ENCODE results near the gene P2RY8. TPM values are rescaled to one million over a fixed set of nuclear protein-coding genes. Genes with fewer than 3 reads are reported as not detected.

P2RY8 gene
- total RNA-seq, 4 donors from 2014 or later: 0.81 to 2.7 (median 1.8) TPM

GRCh38 chrX:1422135-1422465, 114.9 kb downstream of the P2RY8 start:
- Histone ChIP-seq H3K4me3 (no peak overlapping the region), H3K27ac (no peak overlapping the region), H3K36me3 (peaks cover 0 to 87% of the 10 kb centered on the region in 2 donors), H3K27me3 (no peaks in the 10 kb centered on the region), H3K4me1 (no peaks in the 10 kb centered on the region), H3K9me3 (peaks cover 0 to 28% (median 0%) of the 10 kb centered on the region in 3 donors)
- no peak for ATAC-seq
- WGBS, 2 donors (ENCODE audit: low coverage in 1 of 2): 96 to 100% methylated on average over 3 of the region's 4 CpGs
- TF ChIP-seq POLR2A (IDR thresholded peaks at IDR 0.05): no peak
- TF ChIP-seq POLR2AphosphoS5 (IDR thresholded peaks at IDR 0.05): no peak
- TF ChIP-seq EP300 (IDR thresholded peaks at IDR 0.05): no peak
- TF ChIP-seq CTCF (IDR thresholded peaks at IDR 0.05): no peak

- Histone ChIP-seq H3K36me3 (peaks cover 0 to 89% of the 10 kb centered on the region in 2 donors), H3K4me3 (no peak overlapping the region), H3K9me3 (peaks cover 0 to 28% (median 0%) of the 10 kb centered on the region in 3 donors), H3K4me1 (no peaks in the 10 kb centered on the region), H3K27me3 (no peaks in the 10 kb centered on the region), H3K27ac (no peak overlapping the region)
- 96 to 97% methylated on average over 10 to 18 of the region's 19 CpGs for WGBS, 2 donors (ENCODE audit: low coverage in 1 of 2)
- no peak for TF ChIP-seq POLR2A (IDR thresholded peaks at IDR 0.05)
- no peak for TF ChIP-seq POLR2AphosphoS5 (IDR thresholded peaks at IDR 0.05)
- TF ChIP-seq CTCF (IDR thresholded peaks at IDR 0.05): no peak
- TF ChIP-seq EP300 (IDR thresholded peaks at IDR 0.05): no peak
- ATAC-seq: no peak
Measured at GRCh38 chrX:1421433-1422134, 115.4 kb downstream of the P2RY8 start.

- no peak for ATAC-seq
Measured at GRCh38 chrX:1420371-1420770, 116.6 kb downstream of the P2RY8 start.

DNA sequence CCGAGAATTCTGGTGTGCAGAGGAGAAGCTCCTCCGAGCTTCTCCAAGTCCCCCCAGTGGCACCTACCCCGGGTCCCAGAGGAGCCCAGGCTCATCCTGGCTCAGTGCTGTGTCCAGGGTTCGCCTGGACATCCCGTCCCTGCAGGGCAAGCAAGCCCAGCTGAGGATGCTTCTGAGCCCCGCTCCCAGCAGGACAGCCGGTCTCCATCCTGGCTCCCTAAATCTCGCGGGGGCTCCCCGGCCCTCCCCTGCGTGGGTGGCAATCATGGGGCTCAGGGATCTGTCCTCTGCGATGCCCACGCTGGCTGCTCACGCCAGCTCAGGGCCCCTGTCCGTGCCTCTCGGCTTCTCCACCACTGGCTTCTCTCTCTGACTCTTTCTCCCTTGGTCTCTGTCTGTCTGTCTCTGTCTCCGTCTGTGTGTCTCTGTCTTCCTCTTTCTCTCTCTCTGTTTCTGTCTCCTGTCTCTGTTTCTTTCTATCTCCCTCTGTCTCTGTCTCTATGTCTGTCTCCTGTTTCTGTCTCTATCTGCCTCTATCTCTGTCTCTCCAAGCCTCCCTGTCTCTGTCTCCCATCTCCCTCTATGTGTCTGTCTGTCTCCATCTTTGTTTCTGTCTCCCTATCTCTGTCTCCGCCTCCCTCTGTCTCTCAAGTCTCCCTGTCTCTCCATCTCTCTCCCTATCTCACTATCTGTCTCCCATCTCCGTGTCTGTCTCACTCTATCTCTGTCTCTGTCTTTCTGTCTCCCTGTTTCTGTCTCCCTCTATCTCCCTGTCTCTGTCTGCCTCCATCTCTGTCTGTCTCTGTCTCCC, 117.2 kb downstream of the P2RY8 start:
- Histone ChIP-seq H3K9me3 (peaks cover 0 to 28% (median 0%) of the 10 kb centered on the region in 3 donors), H3K36me3 (peaks cover 0 to 81% of the 10 kb centered on the region in 2 donors), H3K27ac (no peak overlapping the region), H3K4me3 (no peak overlapping the region), H3K27me3 (no peaks in the 10 kb centered on the region), H3K4me1 (no peaks in the 10 kb centered on the region)
- whole genome bisulfite sequencing, 2 donors (ENCODE audit: low coverage in 1 of 2): 79 to 92% methylated on average over 7 to 16 of the region's 19 CpGs
- no peak for ATAC-seq
- TF ChIP-seq EP300 (IDR thresholded peaks at IDR 0.05) (no peak), CTCF (IDR thresholded peaks at IDR 0.05) (no peak), POLR2A (IDR thresholded peaks at IDR 0.05) (no peak), POLR2AphosphoS5 (IDR thresholded peaks at IDR 0.05) (no peak)

More at GRCh38 chrX:1420371-1420770, 116.6 kb downstream of the P2RY8 start:
- H3K36me3 ChIP-seq: peaks cover 0 to 86% of the 10 kb centered on the region in 2 donors
- H3K27ac ChIP-seq: no peak overlapping the region
- H3K4me1 ChIP-seq: no peaks in the 10 kb centered on the region
- H3K4me3 ChIP-seq: no peak overlapping the region
- H3K9me3 ChIP-seq: peaks cover 0 to 28% (median 0%) of the 10 kb centered on the region in 3 donors
- no peak for TF ChIP-seq EP300 (IDR thresholded peaks at IDR 0.05)
- TF ChIP-seq POLR2AphosphoS5 (IDR thresholded peaks at IDR 0.05): no peak
- TF ChIP-seq POLR2A (IDR thresholded peaks at IDR 0.05): no peak
- no peak for TF ChIP-seq CTCF (IDR thresholded peaks at IDR 0.05)
- no peaks in the 10 kb centered on the region for H3K27me3 ChIP-seq
- WGBS, 2 donors (ENCODE audit: low coverage in 1 of 2): 60 to 71% methylated on average over 1 of the region's 14 CpGs

Measured in gastroesophageal sphincter (tissue), 4 donors.